ENCODE data around the gene PADI1.

PADI1 gene

GRCh38 chr1:17277511-17278159, 72.7 kb downstream of the PADI1 start:
- DNase-seq, result no peak

DNA sequence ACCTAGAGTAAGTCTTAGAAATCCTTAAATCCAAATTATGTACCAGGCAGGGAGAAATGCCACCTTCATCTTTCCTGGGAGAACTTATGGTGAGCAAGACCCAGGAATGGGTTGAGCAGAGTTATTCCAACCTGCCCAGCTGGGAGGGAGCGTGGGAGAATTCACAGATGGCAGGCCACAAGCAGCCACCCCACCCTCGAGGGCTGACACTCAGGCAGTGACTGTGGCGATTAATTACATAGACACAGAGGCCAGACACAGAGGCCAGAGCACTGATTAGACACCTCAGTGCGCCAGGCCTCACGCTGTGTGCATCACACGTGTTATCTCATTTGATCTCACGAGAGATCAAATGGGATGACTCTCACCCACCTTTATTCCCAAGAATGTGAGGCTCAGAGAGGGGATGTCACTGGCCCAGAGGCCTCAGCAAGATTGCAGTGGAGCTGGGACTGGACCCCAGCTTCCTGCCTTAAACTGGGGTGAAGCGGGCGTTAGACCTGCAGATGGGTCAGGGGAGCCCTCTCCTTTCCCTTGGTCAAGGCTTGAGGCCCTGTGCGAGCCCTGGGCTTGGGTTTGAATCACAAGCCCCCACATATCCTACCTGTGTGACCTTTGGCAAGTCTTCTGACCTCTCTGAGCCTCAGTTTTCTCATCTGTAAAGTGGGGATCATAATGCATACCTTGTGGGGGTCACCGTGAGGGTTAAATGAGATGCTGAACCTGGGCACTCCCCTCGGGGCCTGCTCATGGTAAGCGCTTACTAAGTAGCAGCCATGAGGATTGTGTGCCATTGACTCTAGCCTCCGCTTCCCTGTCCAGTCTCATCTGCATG, 74.3 kb downstream of the PADI1 start:
- DNase-seq, result no peak

GRCh38 chr1:17280436-17280835, 75.5 kb downstream of the PADI1 start:
- no peak for DNase-seq

- no peak for DNase-seq
Observed at GRCh38 chr1:17280894-17281293, 76.0 kb downstream of the PADI1 start.

DNA sequence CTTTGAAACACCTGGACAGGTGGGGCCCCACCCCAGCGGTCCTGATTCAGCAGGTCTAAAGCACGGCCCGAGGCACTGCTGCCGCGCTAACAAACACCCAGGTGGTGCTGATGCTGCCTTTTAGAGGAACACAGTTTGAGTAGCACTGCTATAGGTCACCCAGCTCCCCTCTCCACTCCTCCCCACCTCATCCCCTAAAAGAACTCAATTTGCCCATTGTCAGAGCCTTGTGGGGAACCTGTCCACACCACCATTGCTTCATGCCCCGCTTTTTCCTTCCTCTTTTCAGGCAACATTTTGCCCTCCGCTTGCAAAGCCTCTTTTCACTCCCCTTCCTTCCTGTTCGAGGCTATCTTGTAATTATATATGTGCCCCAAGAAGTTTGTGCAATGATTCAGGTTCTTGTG, 76.8 kb downstream of the PADI1 start:
- DNase-seq, result peak; percentile 2

GRCh38 chr1:17282836-17283235, 77.9 kb downstream of the PADI1 start:
- DNase-seq, result no peak

- no peak for DNase-seq
Observed at GRCh38 chr1:17286646-17287045, 81.7 kb downstream of the PADI1 start.

DNA sequence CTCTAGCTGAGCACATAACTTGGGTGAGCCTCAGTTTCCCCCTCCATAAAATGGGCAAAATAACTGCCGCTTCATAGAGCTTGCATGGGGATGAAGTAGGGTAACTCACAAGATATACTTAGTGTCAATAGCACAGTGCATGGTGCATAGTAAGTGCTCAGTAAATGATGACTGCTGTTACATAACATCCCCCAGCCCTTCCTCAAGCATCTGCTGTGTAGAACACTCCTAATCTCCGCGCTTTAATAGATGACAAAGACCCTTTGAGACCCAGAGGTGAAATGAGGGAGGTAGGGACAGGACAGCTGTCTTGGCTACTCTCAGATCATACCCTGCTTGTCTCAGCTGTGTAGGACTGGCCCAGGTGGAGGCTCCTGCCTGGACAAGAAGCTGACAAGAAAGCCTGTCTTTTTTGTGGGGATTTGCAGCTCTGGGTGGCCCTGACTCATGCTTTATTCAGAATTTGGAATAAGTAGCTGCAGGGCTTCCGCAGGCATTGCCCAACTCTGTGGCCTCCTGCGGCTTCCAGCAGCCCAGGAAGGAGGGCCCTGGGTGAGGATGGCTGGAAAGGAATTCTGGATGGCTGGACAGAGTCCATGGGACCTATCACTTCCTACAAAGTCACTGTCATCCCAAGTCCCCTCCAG, 82.3 kb downstream of the PADI1 start:
- DNase-seq, result no peak

GRCh38 chr1:17289721-17290120, 84.8 kb downstream of the PADI1 start:
- DNase-seq, result no peak

DNA sequence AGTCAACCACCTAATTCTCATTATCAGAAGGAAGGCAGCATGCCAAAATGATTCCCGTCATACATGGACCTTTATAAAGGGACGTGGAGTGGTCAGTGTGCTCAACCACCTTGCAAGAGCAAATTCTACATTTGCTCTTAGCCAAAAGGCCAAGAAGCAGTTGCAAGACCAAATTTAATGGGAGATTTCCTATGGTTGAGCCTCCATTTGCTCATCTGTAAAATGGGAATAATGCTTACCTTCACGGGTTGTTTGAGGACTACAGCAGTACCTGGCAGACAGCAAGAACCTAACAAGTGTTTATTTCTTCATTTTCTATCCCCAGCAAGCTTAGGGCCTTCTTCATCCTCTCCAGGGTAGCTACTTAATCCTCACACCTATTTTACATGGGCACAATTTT, 85.6 kb downstream of the PADI1 start:
- no peak for DNase-seq

- DNase-seq, result no peak
Observed at GRCh38 chr1:17292299-17293160, 87.6 kb downstream of the PADI1 start.

DNA sequence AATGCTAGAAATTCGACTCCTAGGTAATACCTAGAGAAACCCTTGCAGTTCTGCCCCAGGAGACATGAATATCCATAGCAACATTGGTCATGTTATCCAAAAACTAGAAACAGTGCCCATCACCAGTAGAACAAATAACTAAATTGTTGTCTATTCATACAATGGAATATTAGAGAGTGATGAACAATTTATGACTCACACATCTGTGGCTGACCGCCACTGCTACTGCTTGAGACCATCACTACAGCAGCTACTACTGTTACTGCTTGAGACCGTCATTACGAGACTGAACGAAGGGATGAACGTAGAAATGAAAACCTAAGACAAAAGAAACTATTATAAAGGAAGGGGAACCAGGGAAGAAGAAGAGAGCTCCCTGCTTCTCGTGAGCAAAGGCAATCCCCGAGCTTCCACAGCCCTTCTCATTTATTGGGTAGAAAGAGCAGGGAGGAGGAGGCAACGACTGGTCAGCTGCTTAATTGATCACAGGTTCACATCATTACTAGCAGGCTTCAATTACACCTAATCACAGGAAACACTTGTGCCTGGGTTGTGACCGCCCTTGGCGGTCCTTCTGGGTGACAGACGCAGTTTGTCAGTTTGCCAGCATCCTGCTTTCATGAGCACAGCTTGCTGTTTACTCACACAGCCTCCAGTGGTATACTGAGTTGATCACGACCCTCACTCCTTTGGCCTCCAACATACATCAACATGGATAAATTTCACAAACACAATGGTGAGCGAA, 88.9 kb downstream of the PADI1 start:
- DNase-seq, result no peak

DNA sequence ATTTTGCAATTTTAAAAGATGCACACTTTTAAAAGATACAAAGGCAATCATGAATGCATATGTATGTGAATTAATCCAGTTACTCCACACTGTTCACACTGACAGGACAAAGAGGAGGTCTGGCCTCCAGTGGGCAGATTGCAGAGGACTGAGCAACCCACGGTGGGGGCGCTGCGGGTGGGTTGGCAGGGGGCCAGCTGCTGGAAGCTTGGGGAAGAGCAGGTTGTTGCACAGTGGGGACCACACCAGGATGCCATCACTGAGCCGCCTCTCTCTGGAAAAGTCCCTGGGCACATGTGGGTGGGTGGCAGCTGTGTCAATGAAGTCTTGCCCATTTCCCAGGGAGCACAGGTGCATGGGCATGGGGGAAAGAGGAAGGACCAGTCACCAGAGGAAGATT, 90.4 kb downstream of the PADI1 start:
- no peak for DNase-seq
